IMR-90 (cell line): ENCODE measurements around the gene FIS1. TPM values are rescaled to one million over a fixed set of nuclear protein-coding genes. Genes with fewer than 3 reads are reported as not detected.

Experiments used
- polyA plus RNA-seq, 3 experiments: library from polyadenylated mRNA; depleted of rRNA; stranded (reverse); fragments of >200 nt; gene quantifications; 2 replicates each; pipeline ENCODE4 v1.2.3, GENCODE V29; 2012; ENCODE audit warnings: low replicate concordance in 1 of 3
- total RNA-seq: library from RNA; depleted of rRNA; stranded (reverse); fragments of >200 nt; gene quantifications from 2 replicates; pipeline ENCODE4 v1.2.3, GENCODE V29; 2012
- TF ChIP-seq, protein P1 (sequence below): conservative IDR thresholded peaks from 2 replicates; pipeline ENCODE4 v1.5.1; 2012; ENCODE audit warnings: mild to moderate bottlenecking, low read depth, low read length, improper control_type of control experiment

FIS1 gene
- total and polyA plus RNA-seq, 2 of the 4 experiments (the other 2 are of a cell fraction), result 293 to 489 TPM

DNA sequence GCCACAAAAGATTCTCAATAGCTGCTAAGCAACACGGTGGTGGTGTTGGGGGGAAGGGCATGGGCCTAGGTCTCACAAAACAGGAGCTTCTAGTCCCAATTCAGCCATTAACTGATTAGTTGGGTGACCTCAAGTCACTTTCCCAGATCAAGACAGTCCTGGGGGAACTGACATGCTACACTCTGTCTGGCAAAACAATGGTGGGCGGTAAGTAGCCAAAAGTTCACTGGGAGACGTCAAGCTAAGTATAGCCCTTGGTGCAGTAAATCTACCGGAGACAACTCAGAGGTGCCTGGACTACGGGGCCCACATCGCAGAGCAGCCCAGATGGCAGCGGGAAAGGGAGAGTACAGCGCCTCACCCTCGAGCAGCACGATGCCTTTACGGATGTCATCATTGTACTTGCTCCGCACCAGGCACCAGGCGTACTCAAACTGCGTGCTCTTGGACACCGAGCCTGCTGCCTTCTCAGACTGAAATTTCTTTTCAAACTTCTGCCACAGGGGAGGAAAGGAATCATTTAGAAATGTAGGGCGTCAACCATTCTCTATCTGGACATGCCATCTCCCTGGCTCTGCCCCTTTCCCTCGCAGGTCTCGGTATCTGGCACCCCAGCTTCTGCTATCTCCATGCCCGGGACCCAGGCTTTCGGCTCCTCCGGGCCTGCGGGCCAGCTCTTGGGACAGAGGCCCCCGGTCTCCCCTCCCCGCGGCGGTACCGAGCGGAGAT is 1.1 kb downstream of the FIS1 start (continued):
- TF ChIP-seq, protein P1, sequence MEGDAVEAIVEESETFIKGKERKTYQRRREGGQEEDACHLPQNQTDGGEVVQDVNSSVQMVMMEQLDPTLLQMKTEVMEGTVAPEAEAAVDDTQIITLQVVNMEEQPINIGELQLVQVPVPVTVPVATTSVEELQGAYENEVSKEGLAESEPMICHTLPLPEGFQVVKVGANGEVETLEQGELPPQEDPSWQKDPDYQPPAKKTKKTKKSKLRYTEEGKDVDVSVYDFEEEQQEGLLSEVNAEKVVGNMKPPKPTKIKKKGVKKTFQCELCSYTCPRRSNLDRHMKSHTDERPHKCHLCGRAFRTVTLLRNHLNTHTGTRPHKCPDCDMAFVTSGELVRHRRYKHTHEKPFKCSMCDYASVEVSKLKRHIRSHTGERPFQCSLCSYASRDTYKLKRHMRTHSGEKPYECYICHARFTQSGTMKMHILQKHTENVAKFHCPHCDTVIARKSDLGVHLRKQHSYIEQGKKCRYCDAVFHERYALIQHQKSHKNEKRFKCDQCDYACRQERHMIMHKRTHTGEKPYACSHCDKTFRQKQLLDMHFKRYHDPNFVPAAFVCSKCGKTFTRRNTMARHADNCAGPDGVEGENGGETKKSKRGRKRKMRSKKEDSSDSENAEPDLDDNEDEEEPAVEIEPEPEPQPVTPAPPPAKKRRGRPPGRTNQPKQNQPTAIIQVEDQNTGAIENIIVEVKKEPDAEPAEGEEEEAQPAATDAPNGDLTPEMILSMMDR, result no peak
